GM19035 (cell line): ENCODE results near the gene IFITM1.
A peak's percentile ranks its signal among the peaks of the same experiment; 100 is the strongest.
"Not testable (repeated sequence)": the region's sequence is repeated elsewhere in the genome, so short reads cannot be mapped to it uniquely, and the experiment has no call there.

Source experiments
- ATAC-seq: cut with Tn5 transposase; IDR thresholded peaks from one replicate; pipeline ENCODE4 v1.9.1; 2021; ENCODE audit not compliant: unreplicated experiment

IFITM1 gene

GRCh38 chr11:340539-341512 lies 27.0 kb downstream of the IFITM1 start:
- ATAC-seq, result no peak

GRCh38 chr11:342328-342727 lies 28.5 kb downstream of the IFITM1 start:
- no peak for ATAC-seq

GRCh38 chr11:344836-345578 lies 31.2 kb downstream of the IFITM1 start:
- ATAC-seq, result no peak

GRCh38 chr11:346529-346928 lies 32.7 kb downstream of the IFITM1 start:
- ATAC-seq, result no peak

- not testable (repeated sequence) for ATAC-seq
Observed at GRCh38 chr11:349270-349954, 35.6 kb downstream of the IFITM1 start.

GRCh38 chr11:350033-350722 lies 36.3 kb downstream of the IFITM1 start:
- not testable (repeated sequence) for ATAC-seq

- peak; percentile 52 for ATAC-seq
Observed at GRCh38 chr11:350723-351255, 36.9 kb downstream of the IFITM1 start.

- ATAC-seq, result no peak
Observed at GRCh38 chr11:351411-351810, 37.6 kb downstream of the IFITM1 start.

- no peak for ATAC-seq
Observed at GRCh38 chr11:352456-353031, 38.7 kb downstream of the IFITM1 start.

GRCh38 chr11:353179-353873 lies 39.5 kb downstream of the IFITM1 start:
- no peak for ATAC-seq

- ATAC-seq, result no peak
Observed at GRCh38 chr11:355581-356458, 42.0 kb downstream of the IFITM1 start.

GRCh38 chr11:356610-357009 lies 42.8 kb downstream of the IFITM1 start:
- no peak for ATAC-seq

- no peak for ATAC-seq
Observed at GRCh38 chr11:357582-357981, 43.7 kb downstream of the IFITM1 start.

GRCh38 chr11:358129-358800 lies 44.4 kb downstream of the IFITM1 start:
- ATAC-seq, result no peak

- no peak for ATAC-seq
Observed at GRCh38 chr11:359181-359714, 45.4 kb downstream of the IFITM1 start.

GRCh38 chr11:360326-361280 lies 46.8 kb downstream of the IFITM1 start:
- no peak for ATAC-seq
